Effector CD8-positive, alpha-beta T cell (primary cell): Measurements from ENCODE around the gene PRG2.
"Not testable (repeated sequence)": the region's sequence is repeated elsewhere in the genome, so short reads cannot be mapped to it uniquely, and the experiment has no call there.

Experiments used
- DNase-seq: peaks from one replicate; lab custom pipeline; 2025; lab: John Stamatoyannopoulos, UW

The PRG2 gene

DNA sequence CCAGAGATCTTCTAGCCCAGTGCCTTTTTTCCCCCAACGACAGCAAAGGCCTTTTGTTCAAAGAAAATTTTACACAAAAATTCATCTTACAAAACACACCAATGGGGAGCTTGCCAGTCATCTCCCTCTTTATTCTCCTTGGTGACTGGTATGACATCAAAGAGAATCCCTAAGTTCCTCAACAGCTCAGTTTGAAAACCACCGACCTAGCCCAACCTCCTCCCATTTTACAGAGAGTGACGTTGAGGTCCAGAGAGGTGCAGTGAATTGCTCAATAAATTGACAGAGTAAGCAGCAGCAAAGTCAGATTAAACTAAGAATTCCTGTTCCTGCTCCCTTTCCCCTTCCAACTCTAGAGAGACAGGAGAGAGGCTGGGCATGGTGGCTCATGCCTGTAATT, 28.7 kb upstream of the PRG2 start:
- DNase-seq, result no peak

DNA sequence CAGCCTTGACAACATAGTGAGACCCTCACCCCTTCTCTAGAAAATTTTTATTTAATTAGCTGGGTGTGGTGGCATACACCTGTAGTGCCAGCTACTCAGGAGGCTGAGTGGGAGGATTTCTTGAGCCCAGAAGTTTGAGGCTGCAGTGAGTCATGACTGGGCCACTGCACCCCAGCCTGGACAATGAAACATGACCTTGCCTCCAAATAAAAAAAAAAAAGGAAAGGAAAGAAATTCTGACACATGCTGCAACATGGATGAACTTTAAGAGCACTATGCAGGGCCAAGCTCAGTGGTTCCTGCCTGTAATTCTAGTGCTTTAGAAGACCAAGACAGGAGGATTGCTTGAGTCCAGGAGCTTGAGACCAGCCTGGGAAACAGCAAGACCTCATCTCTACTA, 27.7 kb upstream of the PRG2 start:
- no peak for DNase-seq

DNA sequence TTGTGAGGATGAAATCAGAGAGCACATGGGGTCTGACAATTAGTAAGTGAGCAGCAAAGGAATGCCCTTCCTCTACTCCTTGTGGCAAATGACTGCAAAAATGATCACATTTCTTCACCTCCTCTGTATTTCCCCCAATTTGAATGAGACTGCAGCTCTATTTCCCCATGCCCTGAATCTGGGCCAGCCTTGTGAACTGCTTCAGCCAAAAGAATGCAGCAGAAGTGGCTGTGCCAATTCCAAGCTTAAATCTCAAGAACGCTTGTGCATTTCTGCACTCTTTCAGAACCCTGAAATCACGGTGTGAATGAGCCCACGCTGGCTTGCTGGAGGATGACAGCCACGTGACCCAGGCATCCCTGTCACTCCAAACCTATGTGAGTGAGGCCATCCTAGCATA, 26.6 kb upstream of the PRG2 start:
- no peak for DNase-seq

DNA sequence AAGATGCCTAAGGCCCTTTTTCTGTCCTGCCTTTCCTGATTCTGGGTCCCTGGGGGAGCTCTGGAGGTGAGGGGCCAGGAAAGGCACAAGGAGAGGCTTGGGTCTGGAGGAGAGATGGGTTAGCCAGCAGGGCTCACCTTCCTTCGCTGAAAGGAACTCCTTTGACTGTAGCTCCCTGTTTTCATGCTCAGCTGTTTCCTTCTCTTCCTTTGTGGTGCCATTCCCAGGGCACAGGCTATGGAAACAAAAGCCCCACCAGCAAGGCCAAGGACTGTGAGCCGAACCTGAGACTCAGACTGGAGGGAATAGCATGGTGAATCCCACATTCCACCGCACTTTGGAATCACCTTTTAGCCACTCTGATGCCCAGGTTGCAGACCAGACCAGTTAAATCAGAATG, 26.0 kb upstream of the PRG2 start:
- no peak for DNase-seq

DNA sequence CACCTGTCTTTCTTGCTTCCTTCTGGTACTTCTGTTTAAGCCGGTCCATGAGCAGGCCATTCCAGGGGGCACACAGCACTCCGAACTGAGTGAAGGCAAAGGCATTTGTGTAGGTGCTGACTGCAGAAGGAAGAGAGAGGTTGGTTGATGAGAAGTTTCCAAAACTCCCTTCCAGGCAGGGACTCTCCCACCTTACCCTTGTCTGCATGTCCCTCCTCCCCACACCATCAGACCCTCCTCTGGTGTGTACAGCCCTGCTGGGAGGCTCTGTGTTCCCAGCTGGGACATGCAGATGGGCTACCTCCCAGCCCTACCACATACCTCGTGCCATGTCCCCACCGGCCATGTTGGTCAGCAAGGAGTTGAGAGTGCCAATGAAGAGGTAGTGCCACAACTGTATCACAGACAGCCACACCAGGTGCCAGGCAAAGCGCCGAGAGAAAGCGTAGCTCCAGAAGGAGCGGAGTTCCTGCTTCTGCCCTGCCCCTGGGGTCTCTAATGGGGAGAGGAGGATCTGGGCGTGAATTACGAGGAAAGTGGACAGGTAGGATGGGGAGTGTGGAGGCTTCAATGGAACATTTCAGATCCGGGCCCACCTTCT, 24.3 kb upstream of the PRG2 start:
- no peak for DNase-seq

- DNase-seq, result no peak
Observed at GRCh38 chr11:57413681-57414080, 23.2 kb upstream of the PRG2 start.

- DNase-seq, result no peak
Observed at GRCh38 chr11:57410287-57410686, 19.8 kb upstream of the PRG2 start.

- no peak for DNase-seq
Observed at GRCh38 chr11:57409321-57410100, 19.1 kb upstream of the PRG2 start.

GRCh38 chr11:57408771-57409170, 18.3 kb upstream of the PRG2 start:
- DNase-seq, result no peak

- no peak for DNase-seq
Observed at GRCh38 chr11:57407941-57408475, 17.6 kb upstream of the PRG2 start.

DNA sequence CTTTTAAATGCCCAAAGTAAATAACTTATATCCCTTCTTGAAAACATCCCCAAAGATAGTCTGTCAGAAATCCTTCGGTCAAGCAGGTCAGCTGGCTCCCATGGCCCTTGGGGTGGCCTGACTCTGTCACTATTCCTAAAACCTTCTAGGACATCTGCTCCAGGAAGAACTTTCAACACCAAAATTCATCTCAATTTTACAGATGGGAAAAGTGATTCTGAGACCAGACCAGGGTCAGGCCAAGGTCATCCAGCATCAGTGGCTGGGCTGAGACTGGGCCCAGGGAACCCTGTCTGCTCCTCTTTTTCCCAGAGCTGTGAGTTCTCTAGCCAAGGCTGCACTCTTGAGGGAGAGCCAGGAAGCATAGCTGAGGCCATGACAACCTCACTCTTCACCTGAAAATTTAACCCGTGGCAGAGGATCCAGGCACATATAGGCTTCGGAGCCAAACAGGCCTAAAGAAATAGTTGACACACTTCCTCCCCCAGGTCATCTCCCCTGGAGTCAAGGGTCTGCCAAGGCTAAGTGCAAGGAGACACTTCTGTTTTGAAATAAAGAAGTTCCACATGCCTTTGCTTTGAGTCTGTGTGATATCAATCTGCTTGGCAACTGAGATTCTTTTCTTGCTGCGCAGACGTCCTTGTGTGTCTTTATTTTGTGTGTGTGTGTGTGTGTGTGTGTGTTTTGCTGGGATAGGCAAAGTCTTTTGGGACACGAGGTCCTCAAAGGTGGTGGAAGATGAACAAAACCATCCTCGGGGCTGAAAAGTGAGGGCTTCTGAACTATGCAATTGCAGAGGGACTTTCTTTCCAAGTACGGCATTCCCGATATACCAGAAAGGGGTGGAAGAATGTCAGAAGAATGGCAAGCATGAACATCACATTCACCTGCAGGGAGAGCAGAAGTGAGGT, 16.8 kb upstream of the PRG2 start:
- no peak for DNase-seq

GRCh38 chr11:57406337-57406904, 16.0 kb upstream of the PRG2 start:
- DNase-seq, result no peak

DNA sequence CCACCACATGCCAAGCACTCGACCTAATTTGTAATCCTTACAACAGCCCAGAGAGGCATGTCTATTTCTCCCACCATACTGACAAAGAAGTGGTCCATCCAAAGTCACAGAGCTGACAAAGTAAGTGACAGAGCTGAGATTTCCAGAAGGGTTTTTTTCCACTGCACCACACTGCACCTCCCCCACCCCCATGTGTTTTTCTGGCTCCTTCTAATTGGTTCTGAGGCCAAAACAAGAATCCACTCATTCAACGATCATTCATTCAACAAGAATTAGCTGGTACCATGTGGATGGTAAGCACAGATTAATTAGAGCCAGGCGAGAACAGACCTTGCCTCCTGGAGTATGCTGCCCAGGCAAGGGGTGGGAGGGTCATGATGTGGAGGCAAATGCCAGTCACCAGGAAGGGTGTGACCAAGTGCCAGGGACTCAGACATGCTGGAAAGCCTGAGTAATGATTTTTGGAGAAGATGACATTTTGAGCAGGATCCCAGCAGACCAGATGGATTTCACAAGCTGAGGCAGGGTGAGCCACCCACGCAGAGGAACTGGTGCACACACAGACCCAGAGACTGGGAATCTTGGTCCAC, 14.9 kb upstream of the PRG2 start:
- DNase-seq, result no peak

DNA sequence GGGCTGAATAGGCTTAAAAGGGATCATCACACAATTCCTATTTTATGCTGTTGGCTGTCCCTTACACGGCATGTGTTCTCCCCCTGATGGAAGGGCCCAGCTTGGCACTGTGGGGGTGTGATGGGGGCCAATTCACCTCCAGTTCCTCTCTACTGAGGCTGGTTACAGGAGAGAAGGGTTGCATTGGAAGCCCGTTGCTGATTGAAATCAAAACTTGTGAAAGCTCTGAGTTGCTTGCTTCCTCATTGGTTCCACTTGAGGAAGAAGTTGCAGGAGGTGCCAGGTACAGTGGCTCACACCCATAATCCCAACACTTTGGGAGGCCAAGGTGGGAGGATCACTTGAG, 13.3 kb upstream of the PRG2 start:
- DNase-seq, result no peak

- not testable (repeated sequence) for DNase-seq
Observed at GRCh38 chr11:57403003-57403801, 12.8 kb upstream of the PRG2 start.

- no peak for DNase-seq
Observed at GRCh38 chr11:57402188-57403002, 11.9 kb upstream of the PRG2 start.

DNA sequence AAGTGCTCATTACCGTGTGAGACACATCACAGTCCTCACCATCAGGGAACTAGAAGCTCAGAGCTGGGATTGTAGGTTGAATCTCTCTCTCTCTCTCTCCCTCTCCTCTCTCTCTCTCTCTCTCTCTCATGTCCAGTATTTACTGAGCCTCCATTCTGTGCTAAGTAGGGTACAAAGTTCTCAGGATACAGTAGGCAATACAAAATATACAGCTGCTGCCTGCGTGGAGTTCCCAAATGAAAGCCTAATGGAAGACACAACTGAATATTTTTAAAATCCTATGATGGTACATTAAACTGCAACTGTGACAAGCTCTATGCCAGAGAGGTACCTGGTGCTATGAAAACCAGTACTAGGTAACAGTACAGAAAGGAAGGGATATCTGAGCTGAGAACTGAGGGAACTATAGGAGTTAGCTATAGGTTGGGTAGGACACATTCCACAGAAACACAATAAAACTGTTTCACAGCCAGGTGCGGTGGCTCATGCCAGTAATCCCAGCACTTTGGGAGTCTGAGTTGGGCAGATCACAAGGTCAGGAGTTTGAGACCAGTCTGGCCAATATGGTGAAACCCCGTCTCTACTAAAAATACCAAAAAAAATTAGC, 9.6 kb upstream of the PRG2 start:
- no peak for DNase-seq

DNA sequence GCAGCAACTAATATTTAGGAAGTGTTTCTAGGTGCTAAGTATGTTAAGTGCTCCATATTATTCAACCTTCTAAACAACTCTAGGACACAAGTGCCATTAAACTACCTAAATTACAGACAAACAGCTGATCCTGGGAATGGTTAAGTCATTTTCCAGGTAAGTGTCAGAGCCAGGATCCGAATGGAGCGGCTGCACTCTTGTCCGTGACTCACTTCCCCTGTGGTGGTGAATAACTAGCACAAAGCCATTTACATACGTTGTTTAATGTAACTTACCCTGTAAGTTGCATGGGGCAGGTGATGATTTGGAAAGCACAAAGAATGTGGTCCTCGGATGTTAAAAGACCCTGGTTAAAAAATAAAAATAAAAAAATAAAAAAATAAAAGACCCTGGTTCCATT, 8.8 kb upstream of the PRG2 start:
- no peak for DNase-seq

DNA sequence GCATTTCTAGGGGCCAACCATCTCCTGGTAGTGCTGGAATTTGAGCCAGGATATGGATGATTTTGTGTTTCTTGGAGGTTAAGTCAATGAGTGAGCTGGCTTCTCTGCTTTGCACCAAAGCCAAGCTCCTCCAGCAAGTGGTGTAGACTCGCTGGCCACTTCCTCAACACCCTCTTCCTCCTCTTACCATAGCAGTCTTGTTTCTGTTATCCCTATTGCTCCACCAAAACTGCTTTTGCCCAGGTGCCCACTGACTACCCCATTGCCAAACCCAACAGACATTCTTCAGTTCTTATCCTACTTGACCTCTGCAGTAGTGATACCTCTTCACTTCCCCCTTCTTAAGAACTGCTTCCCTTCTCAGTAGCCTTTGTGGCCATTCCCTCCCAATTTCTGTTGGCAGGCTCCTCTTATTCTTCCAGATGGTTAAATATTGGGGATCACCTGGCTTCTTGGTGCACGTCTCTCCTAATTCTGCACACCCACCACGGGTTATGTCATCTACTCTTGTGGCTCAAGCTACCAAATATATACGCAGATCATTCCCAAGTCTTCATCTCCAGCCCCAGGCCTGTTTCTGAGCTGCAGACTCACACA, 7.0 kb upstream of the PRG2 start:
- no peak for DNase-seq
